ENCODE measurements around the gene MGAT4B.

- TF ChIP-seq, protein P1, sequence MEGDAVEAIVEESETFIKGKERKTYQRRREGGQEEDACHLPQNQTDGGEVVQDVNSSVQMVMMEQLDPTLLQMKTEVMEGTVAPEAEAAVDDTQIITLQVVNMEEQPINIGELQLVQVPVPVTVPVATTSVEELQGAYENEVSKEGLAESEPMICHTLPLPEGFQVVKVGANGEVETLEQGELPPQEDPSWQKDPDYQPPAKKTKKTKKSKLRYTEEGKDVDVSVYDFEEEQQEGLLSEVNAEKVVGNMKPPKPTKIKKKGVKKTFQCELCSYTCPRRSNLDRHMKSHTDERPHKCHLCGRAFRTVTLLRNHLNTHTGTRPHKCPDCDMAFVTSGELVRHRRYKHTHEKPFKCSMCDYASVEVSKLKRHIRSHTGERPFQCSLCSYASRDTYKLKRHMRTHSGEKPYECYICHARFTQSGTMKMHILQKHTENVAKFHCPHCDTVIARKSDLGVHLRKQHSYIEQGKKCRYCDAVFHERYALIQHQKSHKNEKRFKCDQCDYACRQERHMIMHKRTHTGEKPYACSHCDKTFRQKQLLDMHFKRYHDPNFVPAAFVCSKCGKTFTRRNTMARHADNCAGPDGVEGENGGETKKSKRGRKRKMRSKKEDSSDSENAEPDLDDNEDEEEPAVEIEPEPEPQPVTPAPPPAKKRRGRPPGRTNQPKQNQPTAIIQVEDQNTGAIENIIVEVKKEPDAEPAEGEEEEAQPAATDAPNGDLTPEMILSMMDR (conservative IDR thresholded peaks at IDR 0.05 in 1 of 2, IDR thresholded peaks at IDR 0.05 in 1 of 2; ENCODE audit: low read depth in 1 of 2, low read length in 2 of 2): no peak
- TF ChIP-seq EZH2 (IDR thresholded peaks at IDR 0.05; ENCODE audit: low read length, missing control alignments): no peak
Observed at GRCh38 chr5:179776411-179776938, 30.2 kb downstream of the MGAT4B start.

Measured in fibroblast of lung (primary cell).